Measurements from ENCODE around the gene ZSWIM9. TPM values are rescaled to one million over a fixed set of nuclear protein-coding genes. Genes with fewer than 3 reads are reported as not detected.

ZSWIM9 gene
- polyA plus RNA-seq, 1 donor from 2014 or later: 2.6 TPM

GRCh38 chr19:48186015-48186414, 15.5 kb downstream of the ZSWIM9 start:
- no peak overlapping the region for H3K27ac ChIP-seq (ENCODE audit: low read length)

DNA sequence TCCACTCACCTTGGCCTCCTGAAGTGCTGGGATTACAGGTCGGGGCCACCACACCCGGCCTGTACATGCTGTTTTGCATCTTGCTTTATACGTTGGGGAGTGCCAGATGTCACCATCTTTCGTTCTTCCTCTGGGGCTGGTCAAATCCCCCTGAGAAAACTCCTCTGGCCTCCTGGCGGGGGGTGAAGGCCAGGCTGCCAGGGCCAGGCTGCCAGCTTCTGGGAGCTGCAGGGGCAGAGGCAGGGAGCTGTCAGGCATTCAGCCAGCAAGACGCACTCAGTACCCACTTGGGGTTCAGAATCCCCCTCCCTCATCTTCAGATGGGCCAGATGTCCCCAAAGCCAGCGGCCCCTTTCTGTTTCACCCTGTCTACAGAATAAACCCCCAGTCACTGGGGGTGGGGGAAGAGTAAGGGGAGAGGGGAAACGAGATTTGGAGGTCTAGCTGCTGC, 16.1 kb downstream of the ZSWIM9 start:
- H3K9me2 ChIP-seq (ENCODE audit: insufficient read depth, low read length): no peaks in the 10 kb centered on the region
- TF ChIP-seq TAF1 (IDR thresholded peaks at IDR 0.05; ENCODE audit: low read depth) (no peak), EZH2 (IDR thresholded peaks at IDR 0.05; ENCODE audit: borderline replicate concordance, insufficient read depth, low read length, poor library complexity, severe bottlenecking) (no peak), POLR2AphosphoS5 (IDR thresholded peaks at IDR 0.05) (no peak), CTCF (IDR thresholded peaks at IDR 0.05; ENCODE audit: poor library complexity, severe bottlenecking) (no peak), EP300 (conservative IDR thresholded peaks at IDR 0.05; ENCODE audit: poor library complexity, severe bottlenecking) (no peak), SMC3 (conservative IDR thresholded peaks at IDR 0.05; ENCODE audit: poor library complexity) (no peak), RAD21 (conservative IDR thresholded peaks at IDR 0.05) (no peak)

More at GRCh38 chr19:48186015-48186414, 15.5 kb downstream of the ZSWIM9 start:
- no peak overlapping the region for H3K4me2 ChIP-seq (ENCODE audit: low read length)
- H3K4me3 ChIP-seq (ENCODE audit: low read length): no peak overlapping the region
- H3K9me2 ChIP-seq (ENCODE audit: insufficient read depth, low read length): no peaks in the 10 kb centered on the region
- H3K36me3 ChIP-seq (ENCODE audit: insufficient read depth, low read length): no peaks in the 10 kb centered on the region
- H3K79me2 ChIP-seq (replicated peaks; ENCODE audit: insufficient read depth, low read length): no peaks in the 10 kb centered on the region
- H3K27me3 ChIP-seq (ENCODE audit: insufficient read depth, low read depth, low read length): no peaks in the 10 kb centered on the region
- peaks cover 11% of the 10 kb centered on the region for H3K9me3 ChIP-seq (ENCODE audit: low read length)
- no peaks in the 10 kb centered on the region for H3F3A ChIP-seq (ENCODE audit: insufficient read depth, low read length, poor library complexity, severe bottlenecking)
- no peaks in the 10 kb centered on the region for H4K20me1 ChIP-seq (ENCODE audit: insufficient read depth)
- H3K9ac ChIP-seq (ENCODE audit: low read length): no peak overlapping the region
- no peak overlapping the region for H2AFZ ChIP-seq (ENCODE audit: low read depth, low read length)
- no peak for TF ChIP-seq POLR2AphosphoS5 (IDR thresholded peaks at IDR 0.05)
- TF ChIP-seq SMC3 (conservative IDR thresholded peaks at IDR 0.05; ENCODE audit: poor library complexity): no peak
- TF ChIP-seq REST (IDR thresholded peaks at IDR 0.05; ENCODE audit: borderline replicate concordance): no peak
- TF ChIP-seq EP300 (conservative IDR thresholded peaks at IDR 0.05; ENCODE audit: poor library complexity, severe bottlenecking): no peak
- no peak for TF ChIP-seq MXI1 (conservative IDR thresholded peaks at IDR 0.05; ENCODE audit: poor library complexity, severe bottlenecking)
- TF ChIP-seq EZH2 (IDR thresholded peaks at IDR 0.05; ENCODE audit: borderline replicate concordance, insufficient read depth, low read length, poor library complexity, severe bottlenecking): no peak
- TF ChIP-seq TAF1 (IDR thresholded peaks at IDR 0.05; ENCODE audit: low read depth): no peak
- TF ChIP-seq CTCF (IDR thresholded peaks at IDR 0.05; ENCODE audit: poor library complexity, severe bottlenecking): no peak
- no peak for TF ChIP-seq RAD21 (conservative IDR thresholded peaks at IDR 0.05)

More for the DNA sequence above, 16.1 kb downstream of the ZSWIM9 start:
- Histone ChIP-seq H2AFZ (ENCODE audit: low read depth, low read length) (no peak overlapping the region), H4K20me1 (ENCODE audit: insufficient read depth) (no peaks in the 10 kb centered on the region), H3K79me2 (replicated peaks; ENCODE audit: insufficient read depth, low read length) (no peaks in the 10 kb centered on the region), H3K4me3 (ENCODE audit: low read length) (no peak overlapping the region), H3F3A (ENCODE audit: insufficient read depth, low read length, poor library complexity, severe bottlenecking) (no peaks in the 10 kb centered on the region), H3K4me2 (ENCODE audit: low read length) (no peak overlapping the region), H3K9me3 (ENCODE audit: low read length) (peaks cover 7% of the 10 kb centered on the region), H3K36me3 (ENCODE audit: insufficient read depth, low read length) (no peaks in the 10 kb centered on the region), H3K27ac (ENCODE audit: low read length) (no peak overlapping the region), H3K27me3 (ENCODE audit: insufficient read depth, low read depth, low read length) (no peaks in the 10 kb centered on the region), H3K9ac (ENCODE audit: low read length) (no peak overlapping the region)
